ENCODE measurements around the gene AUTS2. TPM values are rescaled to one million over a fixed set of nuclear protein-coding genes. Genes with fewer than 3 reads are reported as not detected.

The AUTS2 gene
- total and polyA plus RNA-seq, 9 of the 15 experiments (the other 6 are each of a cell fraction or from before 2014, with no cell fraction given) = 0.58 TPM; not detected in 8

GRCh38 chr7:69963393-69963792, 365.1 kb downstream of the AUTS2 start:
- Histone ChIP-seq H3K27me3 (ENCODE audit: control insufficient read depth in 2 of 2, insufficient read depth in 2 of 2, low read length in 2 of 2) (no peaks in the 10 kb centered on the region), H3K36me3 (ENCODE audit: control insufficient read depth, insufficient read depth, low read length) (no peaks in the 10 kb centered on the region), H3K9me3 (replicated peaks; ENCODE audit: control insufficient read depth, insufficient read depth, low read depth, low read length) (no peaks in the 10 kb centered on the region), H3K79me2 (ENCODE audit: control insufficient read depth, insufficient read depth, low read length) (no peaks in the 10 kb centered on the region), H3K9ac (ENCODE audit: insufficient read depth in 1 of 2, low read depth in 2 of 2, low read length in 2 of 2) (no peak overlapping the region), H4K20me1 (replicated peaks; ENCODE audit: control insufficient read depth, insufficient read depth, low read length) (no peaks in the 10 kb centered on the region), H3K27ac (ENCODE audit: extremely low read depth, low read depth, low read length) (no peak overlapping the region), H3K4me2 (ENCODE audit: insufficient read depth, low read length) (no peak overlapping the region), H3K4me3 (no peak overlapping the region), H3K4me1 (replicated peaks in 1 of 2; ENCODE audit: control insufficient read depth in 2 of 2, insufficient read depth in 2 of 2, low read length in 2 of 2) (no peaks in the 10 kb centered on the region), H3K9me1 (ENCODE audit: control insufficient read depth, insufficient read depth, low read length) (no peaks in the 10 kb centered on the region), H2AFZ (ENCODE audit: low read depth, low read length) (no peak overlapping the region)
- FAIRE-seq (no peak), DNase-seq (ENCODE audit: extremely low read depth in 1 of 4, low spot score in 3 of 4) (no peak), ATAC-seq (no peak)
- WGBS (ENCODE audit: insufficient coverage, low coverage, missing lambda C conversion rate) = 0% methylated on average over 2 of the region's 2 CpGs
- no TSS peak for BruUV-seq (replicated peaks)
- in situ Hi-C loops (cut with MboI) (no loop called here), intact Hi-C loops (cut with micrococcal nuclease) (no loop called here)
- POLR2A ChIA-PET = no interaction called here
- CTCF ChIA-PET (ENCODE audit: low intra/inter-chr PET ratio) = no interaction called here
- TF ChIP-seq ZNF830 (CRISPR knock-in tag; IDR thresholded peaks at IDR 0.05) (no peak), KLF1 (tag; IDR thresholded peaks at IDR 0.05) (no peak), ZNF24 (IDR thresholded peaks at IDR 0.05) (no peak), ARID1B (IDR thresholded peaks at IDR 0.05) (no peak), HMGN3 (IDR thresholded peaks at IDR 0.05; ENCODE audit: borderline replicate concordance, extremely low read depth, insufficient read length, low read depth, low read length) (no peak), MIER1 (IDR thresholded peaks at IDR 0.05; ENCODE audit: low read depth) (no peak), RHOXF2B (CRISPR knock-in tag; conservative IDR thresholded peaks at IDR 0.05) (no peak), FOXK2 (conservative IDR thresholded peaks at IDR 0.05 in 1 of 2, IDR thresholded peaks at IDR 0.05 in 1 of 2; ENCODE audit: low read depth in 2 of 2) (no peak), ZNF75A (CRISPR knock-in tag; IDR thresholded peaks at IDR 0.05) (no peak), MNT (conservative IDR thresholded peaks at IDR 0.05) (no peak), ATF2 (CRISPR knock-in tag; IDR thresholded peaks at IDR 0.05) (no peak), HEY1 (CRISPR knock-in tag; IDR thresholded peaks at IDR 0.05; ENCODE audit: borderline replicate concordance) (no peak), ZNF318 (IDR thresholded peaks at IDR 0.05; ENCODE audit: borderline replicate concordance in 1 of 2, low read depth in 1 of 2) (no peak)
